Astrocyte of the spinal cord (primary cell): ENCODE results near the gene IMPA2.
"Not testable (repeated sequence)": the region's sequence is repeated elsewhere in the genome, so short reads cannot be mapped to it uniquely, and the experiment has no call there.

Experiments
- DNase-seq: peaks from one replicate; pipeline ENCODE4 v3.0.0; 2011; ENCODE audit warnings: low read depth, low spot score
- H3K4me3 ChIP-seq: 2 replicates; pipeline ENCODE4 v1.5.1; 2011; ENCODE audit warnings: low read depth, mild to moderate bottlenecking, low read length, moderate library complexity
- CTCF ChIP-seq: IDR thresholded peaks from 2 replicates; pipeline ENCODE4 v1.5.1; 2012; ENCODE audit warnings: low read depth, mild to moderate bottlenecking, low read length, inconsistent platforms
- in situ Hi-C: cut with HindIII; loops from 2 replicates; pipeline ENCODE4 v1.10.0; 2017; ENCODE audit warnings: low sequenced_read_pairs

The IMPA2 gene

GRCh38 chr18:12065397-12065796, 84.1 kb downstream of the IMPA2 start:
- in situ Hi-C loops = no loop called here
- no peak overlapping the region for H3K4me3 ChIP-seq
- no peak for DNase-seq
- TF ChIP-seq CTCF = no peak

- in situ Hi-C loops = no loop called here
Observed at GRCh38 chr18:12066910-12067511, 85.7 kb downstream of the IMPA2 start.

GRCh38 chr18:12067671-12068070, 86.4 kb downstream of the IMPA2 start:
- in situ Hi-C loops = no loop called here
- H3K4me3 ChIP-seq = no peak overlapping the region
- no peak for TF ChIP-seq CTCF
- no peak for DNase-seq

More at GRCh38 chr18:12066910-12067511, 85.7 kb downstream of the IMPA2 start:
- H3K4me3 ChIP-seq = no peak overlapping the region
- DNase-seq = no peak
- no peak for TF ChIP-seq CTCF

GRCh38 chr18:12068316-12068949, 87.1 kb downstream of the IMPA2 start:
- H3K4me3 ChIP-seq, DNase-seq: not testable (repeated sequence)

GRCh38 chr18:12068950-12069320, 87.6 kb downstream of the IMPA2 start:
- TF ChIP-seq CTCF = no peak
- no peak for DNase-seq
- in situ Hi-C loops = no loop called here
- H3K4me3 ChIP-seq = no peak overlapping the region

More at GRCh38 chr18:12068316-12068949, 87.1 kb downstream of the IMPA2 start:
- in situ Hi-C loops = not testable (repeated sequence)

- H3K4me3 ChIP-seq, DNase-seq, in situ Hi-C loops: not testable (repeated sequence)
Observed at GRCh38 chr18:12071066-12071465, 89.8 kb downstream of the IMPA2 start.

GRCh38 chr18:12072996-12073395, 91.7 kb downstream of the IMPA2 start:
- DNase-seq = no peak
- in situ Hi-C loops = no loop called here

More at GRCh38 chr18:12072996-12073395, 91.7 kb downstream of the IMPA2 start:
- TF ChIP-seq CTCF = no peak
- H3K4me3 ChIP-seq = no peak overlapping the region
